HepG2 (cell line): ENCODE data around the gene ANKRD60. TPM values are rescaled to one million over a fixed set of nuclear protein-coding genes. Genes with fewer than 3 reads are reported as not detected.

Experiments
- ATAC-seq: fragments of 200-7000 bp; cut with Tn5 transposase; 3 replicates; pipeline ENCODE4 v1.9.1; 2020; ENCODE audit warnings: mild to moderate bottlenecking, moderate library complexity
- BruUV-seq: library from RNA; stranded (reverse); fragments of 400-500 nt; replicated peaks from 2 replicates; lab custom pipeline; 2021; lab: Mats Ljungman, UMichigan
- CTCF ChIA-PET: fragments of 300-600 bp; formaldehyde crosslinking; extraction: SDS; loops from one replicate; lab custom pipeline; 2021; ENCODE audit warnings: low total read pairs, inconsistent platforms, low intra/inter-chr PET ratio; lab: Yijun Ruan, JAX
- POLR2A ChIA-PET: fragments of 350-600 bp; sonication (Branson Sonifier 250); formaldehyde crosslinking; loops from one replicate; lab custom pipeline; 2020; ENCODE audit warnings: antibody characterized with exemption, inconsistent platforms; lab: Yijun Ruan, JAX
- DNase-seq: peaks from one replicate; pipeline ENCODE4 v3.0.0-alpha.2; 2015; ENCODE audit warnings: low spot score
- FAIRE-seq: peaks from 3 replicates; lab custom pipeline; 2011; peaks lifted over from hg19 to GRCh38; lab: Jason Lieb, UNC
- H2AFZ ChIP-seq: one replicate; pipeline ENCODE4 v1.6.1; 2011; ENCODE audit warnings: low read length, inconsistent platforms
- H3K27ac ChIP-seq: fragments of 300-600 bp; 3 replicates; pipeline ENCODE4 v1.8.0; 2011; ENCODE audit warnings: mixed run types, mild to moderate bottlenecking, mixed read lengths, low read length, inconsistent platforms; ENCODE audit not compliant: insufficient read depth; ENCODE audit errors: extremely low read length
- H3K27me3 ChIP-seq, 2 experiments: fragments of 200-600 bp in 1 of 2; 2 replicates in 1 of 2; 3 replicates in 1 of 2; pipeline versions ENCODE4 v1.6.0 to v1.8.0; 2011; ENCODE audit warnings: low read length in 2 of 2, mild to moderate bottlenecking in 2 of 2, moderate library complexity in 2 of 2, inconsistent platforms in 1 of 2; ENCODE audit not compliant: insufficient read depth in 2 of 2, control insufficient read depth in 1 of 2
- H3K36me3 ChIP-seq, 2 experiments: fragments of 200-600 bp in 1 of 2; replicated peaks in 1 of 2; 2 replicates in 1 of 2; 3 replicates in 1 of 2; pipeline versions ENCODE4 v1.5.1 to v1.8.0; 2011; ENCODE audit warnings: low read length in 2 of 2, inconsistent platforms in 1 of 2; ENCODE audit not compliant: insufficient read depth in 2 of 2, control insufficient read depth in 1 of 2
- H3K4me1 ChIP-seq: 2 replicates; pipeline ENCODE4 v1.5.1; 2012; ENCODE audit warnings: low read length, inconsistent platforms; ENCODE audit not compliant: insufficient read depth
- H3K4me2 ChIP-seq: 2 replicates; pipeline ENCODE4 v1.6.0; 2011; ENCODE audit warnings: low read depth, low read length, inconsistent platforms
- H3K4me3 ChIP-seq, 3 experiments: fragments of 200-600 bp in 1 of 3; sonication (generic), shearing (Covaris generic) in 1 of 3; replicated peaks in 1 of 3; 2 replicates each; pipeline ENCODE4 v1.5.1; 2011 to 2016; ENCODE audit warnings: low read length in 3 of 3, inconsistent platforms in 2 of 3, low read depth in 2 of 3, mild to moderate bottlenecking in 2 of 3, control low read depth in 1 of 3, mixed read lengths in 1 of 3; ENCODE audit not compliant: insufficient read depth in 1 of 3
- H3K79me2 ChIP-seq: one replicate; pipeline ENCODE4 v1.6.1; 2011; ENCODE audit warnings: low read length, inconsistent platforms; ENCODE audit not compliant: insufficient read depth
- H3K9ac ChIP-seq: 2 replicates; pipeline ENCODE4 v1.6.0; 2011; ENCODE audit warnings: mild to moderate bottlenecking, low read depth, low read length, inconsistent platforms; ENCODE audit not compliant: insufficient read depth
- H3K9me3 ChIP-seq: 2 replicates; pipeline ENCODE4 v1.5.1; 2012; ENCODE audit warnings: mild to moderate bottlenecking, low read length
- H4K20me1 ChIP-seq: 2 replicates; pipeline ENCODE4 v1.6.0; 2011; ENCODE audit warnings: inconsistent platforms, mild to moderate bottlenecking, low read length, moderate library complexity; ENCODE audit not compliant: insufficient read depth
- TOE1 ChIP-seq: sonication (generic); formaldehyde crosslinking; IDR thresholded peaks from 2 replicates; pipeline ENCODE4 v1.4.0; 2020; ENCODE audit warnings: mild to moderate bottlenecking, missing genetic modification reagents
- ZNF12 ChIP-seq: sonication (generic); formaldehyde crosslinking; IDR thresholded peaks from 2 replicates; pipeline ENCODE4 v1.5.0; 2020; ENCODE audit warnings: missing genetic modification reagents
- ZNF180 ChIP-seq: sonication (generic); formaldehyde crosslinking; IDR thresholded peaks from 2 replicates; pipeline ENCODE4 v1.4.0; 2020; ENCODE audit warnings: low read depth, missing genetic modification reagents, borderline replicate concordance
- ZNF850 ChIP-seq: sonication (generic); formaldehyde crosslinking; conservative IDR thresholded peaks from 2 replicates; pipeline ENCODE4 v1.9.0; 2021; ENCODE audit warnings: mild to moderate bottlenecking, missing genetic modification reagents
- WGBS: methylation state at CpG from one replicate; pipeline ENCODE4 v1.1.6; 2017; ENCODE audit warnings: low lambda C conversion rate; 5-methylcytosine and 5-hydroxymethylcytosine counted together
- in situ Hi-C: cut with HindIII; loops from 2 replicates; pipeline ENCODE4 v1.10.0; 2017; ENCODE audit warnings: low pct_unique_long_range_greater_than_20kb; ENCODE audit not compliant: extremely low pct_ligation_motif_present
- intact Hi-C: fragments of 100-400 bp; cut with micrococcal nuclease; formaldehyde crosslinking; loops from one replicate; pipeline ENCODE4 v1.10.0; 2022; ENCODE audit not compliant: unreplicated experiment
- polyA plus RNA-seq, 8 experiments: library from polyadenylated mRNA; depleted of rRNA in 3 of 8; stranded (reverse) in 7 of 8; unstranded in 1 of 8; fragments of >200 nt; fragmentation: Illumina TruSeq in 4 of 8; extraction: Trizol in 4 of 8; gene quantifications; 2 replicates each; pipeline versions ENCODE4 v1.2.1 to v1.2.3, GENCODE V29; 2011 to 2016; ENCODE audit warnings: low read depth in 4 of 8, missing spikeins in 1 of 8, mixed read lengths in 1 of 8; ENCODE audit not compliant: insufficient read depth in 1 of 8
- total RNA-seq, 5 experiments: library from RNA; depleted of rRNA; stranded (reverse); fragments of >200 nt; fragmentation: Illumina TruSeq; extraction: Trizol; gene quantifications; 2 replicates each; pipeline ENCODE4 v1.2.3, GENCODE V29; 2016; ENCODE audit warnings: low read depth in 1 of 5
- TF ChIP-seq, protein P1 (sequence below), 2 experiments: fragments of 450-650 bp in 1 of 2; sonication (generic) in 1 of 2; formaldehyde crosslinking in 1 of 2; IDR thresholded peaks; 2 replicates each; pipeline versions ENCODE4 v1.6.1 to v1.8.0; 2016 to 2022; ENCODE audit warnings: antibody characterized with exemption in 1 of 2, mild to moderate bottlenecking in 1 of 2, missing genetic modification reagents in 1 of 2

ANKRD60 gene
- total and polyA plus RNA-seq, 2 of the 13 experiments (the other 11 are each of a cell fraction or from before 2014, with no cell fraction given), result not detected

DNA sequence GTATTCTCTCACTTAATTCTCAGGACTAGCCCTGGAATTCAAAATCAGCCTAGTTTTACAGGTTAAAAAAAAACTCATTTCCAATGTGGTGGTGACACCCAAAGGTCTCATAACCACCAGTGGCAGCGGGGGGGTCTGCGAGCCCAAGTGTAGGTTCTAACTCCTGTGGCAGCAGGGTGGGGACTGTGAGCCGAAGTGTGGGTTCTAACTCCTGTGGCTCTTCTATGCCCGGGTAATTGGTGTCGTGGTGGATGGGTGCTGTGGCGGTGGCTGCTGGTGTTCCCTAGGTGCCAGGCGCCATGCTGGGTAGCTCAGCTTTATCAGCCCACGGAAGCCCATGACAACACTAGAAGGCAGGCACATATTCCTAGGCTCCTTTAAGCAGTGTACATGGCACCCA is 4.9 kb upstream of the ANKRD60 start:
- in situ Hi-C loops, result loop anchor here (10.0 kb wide), 1 partner anchor 611 kb away; no protein-coding TSS in a partner anchor
- CTCF ChIA-PET, result no interaction called here

More for the DNA sequence above, 4.9 kb upstream of the ANKRD60 start:
- H3K27me3 ChIP-seq, result peaks cover 0 to 19% of the 10 kb centered on the region in 2 experiments; a peak in 2 of 5 replicates
- intact Hi-C loops, result no loop called here
- H3K4me2 ChIP-seq, result no peak overlapping the region
- no peak for ATAC-seq
- peaks cover 7% of the 10 kb centered on the region for H3K4me1 ChIP-seq
- FAIRE-seq, result no peak
- BruUV-seq, result no TSS peak
- no peak overlapping the region for H3K4me3 ChIP-seq
- no peak overlapping the region for H3K9ac ChIP-seq
- POLR2A ChIA-PET, result no interaction called here
- no peak overlapping the region for H3K27ac ChIP-seq
- WGBS, result 70% methylated on average over 8 of the region's 8 CpGs
- no peaks in the 10 kb centered on the region for H4K20me1 ChIP-seq
- no peak overlapping the region for H2AFZ ChIP-seq
- no peaks in the 10 kb centered on the region for H3K36me3 ChIP-seq
- no peak for TF ChIP-seq ZNF12 (CRISPR knock-in tag)
- no peak for TF ChIP-seq ZNF850 (CRISPR knock-in tag)
- TF ChIP-seq ZNF180 (CRISPR knock-in tag), result no peak
- TF ChIP-seq, protein P1, sequence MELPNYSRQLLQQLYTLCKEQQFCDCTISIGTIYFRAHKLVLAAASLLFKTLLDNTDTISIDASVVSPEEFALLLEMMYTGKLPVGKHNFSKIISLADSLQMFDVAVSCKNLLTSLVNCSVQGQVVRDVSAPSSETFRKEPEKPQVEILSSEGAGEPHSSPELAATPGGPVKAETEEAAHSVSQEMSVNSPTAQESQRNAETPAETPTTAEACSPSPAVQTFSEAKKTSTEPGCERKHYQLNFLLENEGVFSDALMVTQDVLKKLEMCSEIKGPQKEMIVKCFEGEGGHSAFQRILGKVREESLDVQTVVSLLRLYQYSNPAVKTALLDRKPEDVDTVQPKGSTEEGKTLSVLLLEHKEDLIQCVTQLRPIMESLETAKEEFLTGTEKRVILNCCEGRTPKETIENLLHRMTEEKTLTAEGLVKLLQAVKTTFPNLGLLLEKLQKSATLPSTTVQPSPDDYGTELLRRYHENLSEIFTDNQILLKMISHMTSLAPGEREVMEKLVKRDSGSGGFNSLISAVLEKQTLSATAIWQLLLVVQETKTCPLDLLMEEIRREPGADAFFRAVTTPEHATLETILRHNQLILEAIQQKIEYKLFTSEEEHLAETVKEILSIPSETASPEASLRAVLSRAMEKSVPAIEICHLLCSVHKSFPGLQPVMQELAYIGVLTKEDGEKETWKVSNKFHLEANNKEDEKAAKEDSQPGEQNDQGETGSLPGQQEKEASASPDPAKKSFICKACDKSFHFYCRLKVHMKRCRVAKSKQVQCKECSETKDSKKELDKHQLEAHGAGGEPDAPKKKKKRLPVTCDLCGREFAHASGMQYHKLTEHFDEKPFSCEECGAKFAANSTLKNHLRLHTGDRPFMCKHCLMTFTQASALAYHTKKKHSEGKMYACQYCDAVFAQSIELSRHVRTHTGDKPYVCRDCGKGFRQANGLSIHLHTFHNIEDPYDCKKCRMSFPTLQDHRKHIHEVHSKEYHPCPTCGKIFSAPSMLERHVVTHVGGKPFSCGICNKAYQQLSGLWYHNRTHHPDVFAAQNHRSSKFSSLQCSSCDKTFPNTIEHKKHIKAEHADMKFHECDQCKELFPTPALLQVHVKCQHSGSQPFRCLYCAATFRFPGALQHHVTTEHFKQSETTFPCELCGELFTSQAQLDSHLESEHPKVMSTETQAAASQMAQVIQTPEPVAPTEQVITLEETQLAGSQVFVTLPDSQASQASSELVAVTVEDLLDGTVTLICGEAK (IDR thresholded peaks at IDR 0.05), result no peak
- TF ChIP-seq, protein P1 (CRISPR knock-in tag; IDR thresholded peaks at IDR 0.05), result no peak
- no peak for TF ChIP-seq TOE1
- H3K9me3 ChIP-seq, result no peaks in the 10 kb centered on the region
- no peak for DNase-seq
- H3K79me2 ChIP-seq, result no peaks in the 10 kb centered on the region
